ENCODE measurements around the gene SPATA13.
A peak's percentile ranks its signal among the peaks of the same experiment; 100 is the strongest.

The SPATA13 gene

GRCh38 chr13:24142453-24142852 lies 18.1 kb upstream of the SPATA13 start:
- no peak for DNase-seq

GRCh38 chr13:24142886-24143285 lies 17.6 kb upstream of the SPATA13 start:
- no peak for DNase-seq

- DNase-seq, result no peak
These were observed 15.3 kb upstream of the SPATA13 start for GRCh38 chr13:24145240-24145639.

GRCh38 chr13:24145674-24146073 lies 14.8 kb upstream of the SPATA13 start:
- DNase-seq, result no peak

- no peak for DNase-seq
These were observed 13.5 kb upstream of the SPATA13 start for GRCh38 chr13:24146961-24147569.

GRCh38 chr13:24147570-24147963 lies 13.0 kb upstream of the SPATA13 start:
- no peak for DNase-seq

GRCh38 chr13:24148414-24149235 lies 11.9 kb upstream of the SPATA13 start:
- DNase-seq, result no peak

- DNase-seq, result no peak
These were observed 11.1 kb upstream of the SPATA13 start for GRCh38 chr13:24149246-24150032.

- no peak for DNase-seq
These were observed 9.9 kb upstream of the SPATA13 start for GRCh38 chr13:24150572-24150971.

- no peak for DNase-seq
These were observed 8.7 kb upstream of the SPATA13 start for GRCh38 chr13:24151864-24152263.

- no peak for DNase-seq
These were observed 8.0 kb upstream of the SPATA13 start for GRCh38 chr13:24152292-24153214.

GRCh38 chr13:24153347-24153746 lies 7.2 kb upstream of the SPATA13 start:
- no peak for DNase-seq

- DNase-seq, result no peak
These were observed 6.4 kb upstream of the SPATA13 start for GRCh38 chr13:24153979-24154701.

GRCh38 chr13:24159357-24159756 lies 1.2 kb upstream of the SPATA13 start:
- no peak for DNase-seq

- DNase-seq, result peak; percentile 39
These were observed 673 bp downstream of the SPATA13 start for GRCh38 chr13:24161010-24161775.

- no peak for DNase-seq
These were observed 1.5 kb downstream of the SPATA13 start for GRCh38 chr13:24161980-24162525.

- no peak for DNase-seq
These were observed 2.1 kb downstream of the SPATA13 start for GRCh38 chr13:24162604-24163003.

- no peak for DNase-seq
These were observed 5.2 kb downstream of the SPATA13 start for GRCh38 chr13:24165746-24166145.

GRCh38 chr13:24166561-24166960 lies 6.0 kb downstream of the SPATA13 start:
- DNase-seq, result no peak

GRCh38 chr13:24167666-24168391 lies 7.3 kb downstream of the SPATA13 start:
- no peak for DNase-seq
